Loucy (cell line): ENCODE measurements around the gene MYH15.

Experiments
- H2AFZ ChIP-seq: fragments of 200-600 bp; sonication (generic); 2 replicates; pipeline ENCODE4 v1.6.0; 2016; ENCODE audit warnings: antibody characterized with exemption, mild to moderate bottlenecking, low read length, moderate library complexity
- H3F3A ChIP-seq: fragments of 200-600 bp; 2 replicates; pipeline ENCODE4 v1.6.0; 2016; ENCODE audit warnings: antibody characterized with exemption, low read depth, mild to moderate bottlenecking
- H3K27me3 ChIP-seq: fragments of 200-600 bp; sonication (generic); 2 replicates; pipeline ENCODE4 v1.6.1; 2014; ENCODE audit warnings: low read length, mild to moderate bottlenecking; ENCODE audit not compliant: insufficient read depth, poor library complexity, severe bottlenecking
- H3K36me3 ChIP-seq: fragments of 200-600 bp; sonication (generic); 2 replicates; pipeline ENCODE4 v1.6.1; 2016; ENCODE audit warnings: low read length; ENCODE audit not compliant: insufficient read depth
- H3K4me1 ChIP-seq: fragments of 200-600 bp; sonication (generic); 2 replicates; pipeline ENCODE4 v1.5.1; 2014; ENCODE audit warnings: low read length, mild to moderate bottlenecking; ENCODE audit not compliant: insufficient read depth, poor library complexity, severe bottlenecking
- H3K4me2 ChIP-seq: fragments of 200-600 bp; sonication (generic); 2 replicates; pipeline ENCODE4 v1.6.0; 2014; ENCODE audit warnings: antibody characterized with exemption, low read length, low read depth, mild to moderate bottlenecking; ENCODE audit not compliant: poor library complexity, severe bottlenecking
- H3K4me3 ChIP-seq: fragments of 200-600 bp; sonication (generic); 2 replicates; pipeline ENCODE4 v1.5.1; 2014; ENCODE audit warnings: low read length, mild to moderate bottlenecking, mixed read lengths; ENCODE audit not compliant: poor library complexity, severe bottlenecking
- H3K79me2 ChIP-seq: fragments of 200-600 bp; sonication (generic); 2 replicates; pipeline ENCODE4 v1.6.1; 2014; ENCODE audit warnings: low read length; ENCODE audit not compliant: insufficient read depth
- H3K9ac ChIP-seq: fragments of 200-600 bp; sonication (generic); 2 replicates; pipeline ENCODE4 v1.6.0; 2014; ENCODE audit warnings: mild to moderate bottlenecking, low read depth, low read length, moderate library complexity; ENCODE audit not compliant: poor library complexity, severe bottlenecking
- H3K9me2 ChIP-seq: fragments of 200-600 bp; sonication (generic); replicated peaks from 2 replicates; pipeline ENCODE4 v1.6.1; 2016; ENCODE audit warnings: low read depth, low read length, mixed read lengths
- H3K9me3 ChIP-seq: fragments of 200-600 bp; sonication (generic); 2 replicates; pipeline ENCODE4 v1.6.1; 2014; ENCODE audit warnings: mild to moderate bottlenecking, antibody characterized with exemption, low read length, low read depth; ENCODE audit not compliant: insufficient read depth
- H4K20me1 ChIP-seq: fragments of 200-600 bp; sonication (generic); 2 replicates; pipeline ENCODE4 v1.6.0; 2014; ENCODE audit warnings: antibody characterized with exemption, low read length, mild to moderate bottlenecking; ENCODE audit not compliant: insufficient read depth, poor library complexity, severe bottlenecking
- CTCF ChIP-seq: fragments of 200-600 bp; sonication (generic); conservative IDR thresholded peaks from 2 replicates; pipeline ENCODE4 v1.5.1; 2014; ENCODE audit warnings: mild to moderate bottlenecking, antibody characterized with exemption, low read length
- EZH2phosphoT487 ChIP-seq: fragments of 200-600 bp; IDR thresholded peaks from 2 replicates; pipeline ENCODE4 v1.6.1; 2018; ENCODE audit warnings: antibody characterized with exemption, mild to moderate bottlenecking, moderate library complexity, borderline replicate concordance

The MYH15 gene

GRCh38 chr3:108433928-108434327 is 76.5 kb downstream of the MYH15 start:
- Histone ChIP-seq H4K20me1 (no peaks in the 10 kb centered on the region), H3K9ac (no peak overlapping the region)

DNA sequence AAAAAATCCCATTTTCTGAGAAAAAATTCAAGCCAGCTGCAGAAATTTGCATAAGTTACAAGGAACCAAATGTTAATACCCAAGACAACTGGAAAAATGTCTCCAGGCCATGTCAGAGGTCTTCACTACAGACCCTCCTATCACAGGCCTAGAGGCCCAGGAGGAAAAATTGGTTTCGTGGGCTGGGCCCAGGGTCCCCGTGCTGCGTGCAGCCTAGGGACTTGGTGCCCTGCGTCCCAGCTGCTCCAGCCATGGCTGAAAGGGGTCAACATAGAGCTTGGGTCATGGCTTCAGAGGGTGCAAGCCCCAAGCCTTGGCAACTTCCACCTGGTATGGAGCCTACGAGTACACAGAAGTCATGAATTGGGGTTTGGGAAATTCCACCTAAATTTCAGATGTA is 78.0 kb downstream of the MYH15 start:
- Histone ChIP-seq H2AFZ (no peak overlapping the region), H3K4me2 (no peak overlapping the region), H3K9me2 (no peaks in the 10 kb centered on the region), H3K79me2 (no peaks in the 10 kb centered on the region), H3K4me3 (no peak overlapping the region), H3K4me1 (peaks cover 7% of the 10 kb centered on the region), H3K9me3 (peaks cover 7% of the 10 kb centered on the region; the same call in 1 of the 2 replicates), H3K36me3 (no peaks in the 10 kb centered on the region), H3K27me3 (no peaks in the 10 kb centered on the region), H3K9ac (no peak overlapping the region), H3F3A (no peaks in the 10 kb centered on the region), H4K20me1 (no peaks in the 10 kb centered on the region)
- TF ChIP-seq CTCF (no peak), EZH2phosphoT487 (no peak)

More at GRCh38 chr3:108433928-108434327, 76.5 kb downstream of the MYH15 start:
- no peaks in the 10 kb centered on the region for H3K9me2 ChIP-seq
- peaks cover 7% of the 10 kb centered on the region for H3K4me1 ChIP-seq
- no peaks in the 10 kb centered on the region for H3K79me2 ChIP-seq
- no peaks in the 10 kb centered on the region for H3K36me3 ChIP-seq
- no peak overlapping the region for H3K4me3 ChIP-seq
- no peaks in the 10 kb centered on the region for H3F3A ChIP-seq
- H3K9me3 ChIP-seq: peaks cover 7% of the 10 kb centered on the region; the same call in 1 of the 2 replicates
- no peak for TF ChIP-seq EZH2phosphoT487
- TF ChIP-seq CTCF: no peak
- H2AFZ ChIP-seq: no peak overlapping the region
- H3K4me2 ChIP-seq: no peak overlapping the region
- H3K27me3 ChIP-seq: no peaks in the 10 kb centered on the region

DNA sequence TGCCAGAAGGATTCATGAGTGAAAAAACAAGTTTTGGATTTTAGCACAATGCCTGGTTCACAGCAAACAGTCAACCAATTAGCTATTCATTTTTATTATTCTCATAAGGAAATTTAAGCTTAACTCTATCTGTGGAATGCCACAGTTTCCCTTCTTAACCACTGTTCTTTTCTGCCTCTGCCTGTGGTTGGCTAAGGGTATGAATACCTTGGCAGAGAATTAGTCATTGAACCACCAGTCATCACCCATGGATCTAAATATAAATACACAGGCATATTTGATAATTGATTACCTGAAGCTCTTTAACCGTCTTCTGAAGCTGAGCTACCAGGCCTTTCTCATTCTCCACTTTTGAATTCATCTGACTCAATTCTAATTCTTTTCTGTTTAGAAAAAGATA is 79.9 kb downstream of the MYH15 start:
- Histone ChIP-seq H2AFZ (no peak overlapping the region), H3K4me1 (peaks cover 7% of the 10 kb centered on the region), H3K9ac (no peak overlapping the region), H4K20me1 (no peaks in the 10 kb centered on the region), H3F3A (no peaks in the 10 kb centered on the region), H3K9me3 (peaks cover 7% of the 10 kb centered on the region; the same call in 1 of the 2 replicates), H3K27me3 (no peaks in the 10 kb centered on the region), H3K79me2 (no peaks in the 10 kb centered on the region), H3K9me2 (no peaks in the 10 kb centered on the region), H3K4me2 (no peak overlapping the region), H3K4me3 (no peak overlapping the region), H3K36me3 (no peaks in the 10 kb centered on the region)
- no peak for TF ChIP-seq CTCF
- no peak for TF ChIP-seq EZH2phosphoT487
